ENCODE data around the gene GDPD3.

Gene GDPD3

GRCh38 chr16:30075503-30076275 lies 37.6 kb downstream of the GDPD3 start, which contains the start of gene PPP4C:
TSS of gene PPP4C (plus strand) at chr16:30075994. CDS start at chr16:30076378, 384 bp downstream.
- DNase-seq: peak; percentile 80

DNA sequence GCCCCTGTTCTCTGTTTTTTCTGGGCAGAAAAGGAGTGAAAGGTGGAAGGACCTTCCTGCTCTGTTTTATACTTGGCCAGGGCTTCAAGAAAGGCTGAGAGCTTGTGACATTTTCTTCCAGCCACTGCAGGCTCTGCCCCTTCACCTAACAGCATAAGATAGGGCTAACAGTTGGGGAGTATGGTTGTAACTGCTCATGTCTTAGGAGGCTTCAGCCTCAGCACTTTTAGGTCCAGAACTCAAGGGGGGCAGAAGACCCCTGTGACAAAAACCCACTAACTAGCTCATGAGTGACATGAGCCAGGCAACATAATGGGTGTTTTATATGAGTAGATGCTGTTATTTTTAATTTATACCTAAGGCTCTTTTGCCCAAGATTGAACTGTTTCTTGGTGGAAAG lies 42.8 kb downstream of the GDPD3 start:
- no peak for DNase-seq

GRCh38 chr16:30069611-30070462 lies 43.5 kb downstream of the GDPD3 start:
- no peak for DNase-seq

GRCh38 chr16:30068750-30069610 lies 44.4 kb downstream of the GDPD3 start:
- DNase-seq: no peak

DNA sequence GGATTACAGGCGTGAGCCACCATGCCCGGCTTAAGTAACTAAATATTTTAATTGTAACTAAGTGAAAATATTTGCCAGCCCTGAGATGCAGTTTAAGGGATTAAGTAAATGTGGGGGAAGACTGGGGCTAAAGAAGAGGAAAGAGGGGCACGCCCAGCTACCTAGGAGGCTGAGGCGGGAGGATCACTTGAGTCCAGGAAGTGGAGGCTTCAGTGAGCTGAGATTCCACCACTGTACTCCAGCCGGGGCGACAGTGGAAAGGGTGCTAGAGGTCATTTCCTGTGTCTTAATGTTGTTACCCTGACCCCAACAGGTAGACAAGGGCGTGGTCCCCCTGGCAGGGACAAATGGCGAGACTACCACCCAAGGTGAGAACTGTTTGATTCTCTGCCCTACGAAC lies 45.0 kb downstream of the GDPD3 start:
- no peak for DNase-seq

- no peak for DNase-seq
These were observed 45.8 kb downstream of the GDPD3 start for GRCh38 chr16:30067584-30067916.

DNA sequence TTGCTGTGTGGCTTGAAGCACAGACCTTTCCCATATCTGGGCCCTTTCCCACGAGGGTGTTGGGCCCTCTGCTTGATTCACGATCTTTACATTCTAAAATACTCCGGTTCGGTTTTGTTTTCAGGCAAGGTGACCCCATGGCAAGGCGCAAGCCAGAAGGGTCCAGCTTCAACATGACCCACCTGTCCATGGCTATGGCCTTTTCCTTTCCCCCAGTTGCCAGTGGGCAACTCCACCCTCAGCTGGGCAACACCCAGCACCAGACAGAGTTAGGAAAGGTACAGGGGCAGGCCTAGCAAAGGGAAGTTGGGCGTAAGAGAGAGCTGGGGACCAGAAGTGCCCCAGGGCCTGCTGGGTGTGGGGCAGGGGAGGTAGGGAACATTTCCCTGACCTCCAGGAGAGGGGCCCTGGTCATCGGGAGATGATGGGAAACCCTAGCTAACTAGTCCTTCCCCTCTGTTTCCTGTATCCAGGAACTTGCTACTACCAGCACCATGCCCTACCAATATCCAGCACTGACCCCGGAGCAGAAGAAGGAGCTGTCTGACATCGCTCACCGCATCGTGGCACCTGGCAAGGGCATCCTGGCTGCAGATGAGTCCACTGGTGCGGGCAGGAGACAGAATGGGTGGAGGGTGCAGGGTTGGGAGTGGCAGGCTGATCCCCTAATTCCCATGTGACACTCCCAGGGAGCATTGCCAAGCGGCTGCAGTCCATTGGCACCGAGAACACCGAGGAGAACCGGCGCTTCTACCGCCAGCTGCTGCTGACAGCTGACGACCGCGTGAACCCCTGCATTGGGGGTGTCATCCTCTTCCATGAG lies 46.4 kb downstream of the GDPD3 start:
- DNase-seq: no peak

DNA sequence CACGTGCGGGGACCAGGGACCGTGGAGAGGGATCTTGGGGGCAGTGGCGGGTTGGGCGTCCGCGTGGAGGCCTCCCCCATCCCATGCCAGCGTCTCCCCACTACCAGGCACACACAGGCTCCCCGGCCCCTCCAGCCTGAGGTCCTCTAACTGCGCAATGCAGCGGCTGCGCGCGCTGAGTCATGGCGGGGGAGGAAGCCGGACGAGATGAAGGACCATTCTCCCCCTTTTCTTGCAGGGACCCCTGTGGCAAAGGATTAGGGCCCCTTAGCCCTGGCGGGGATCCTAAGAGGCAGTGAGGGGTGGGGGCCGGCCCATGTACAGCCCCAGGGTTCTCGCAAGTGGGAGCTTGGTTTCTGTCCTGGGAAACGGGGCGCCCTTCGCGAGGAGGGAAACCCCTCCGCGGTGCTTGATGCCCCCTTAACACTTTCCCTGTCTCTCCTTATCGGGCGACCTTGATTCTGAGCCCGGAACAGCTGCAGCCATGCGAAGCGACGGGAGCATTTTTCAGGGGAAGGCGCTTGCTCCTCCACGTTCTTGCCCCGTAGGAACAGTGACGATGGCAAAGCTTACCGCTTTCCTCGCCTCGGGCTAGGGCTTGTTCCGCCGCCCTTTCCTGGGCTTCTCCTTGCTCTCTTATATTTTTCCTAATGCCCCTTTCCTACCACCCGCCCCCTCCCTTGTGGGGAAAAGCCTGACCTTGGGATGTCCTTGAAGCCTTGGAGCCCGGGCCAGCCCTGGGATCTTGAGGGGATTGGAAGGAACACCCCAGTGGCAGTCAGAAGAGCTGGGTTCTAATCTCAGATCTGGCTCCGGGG lies 47.2 kb downstream of the GDPD3 start:
- no peak for DNase-seq

- peak; percentile 98 for DNase-seq
These were observed 48.0 kb downstream of the GDPD3 start, which contains the start of gene ALDOA for GRCh38 chr16:30065102-30065942. TSS of gene ALDOA (plus strand) at chr16:30065760. CDS start at chr16:30066898, 1,138 bp downstream.

GRCh38 chr16:30064729-30065101 lies 48.6 kb downstream of the GDPD3 start:
- no peak for DNase-seq

- no peak for DNase-seq
These were observed 49.2 kb downstream of the GDPD3 start for GRCh38 chr16:30063893-30064728.

DNA sequence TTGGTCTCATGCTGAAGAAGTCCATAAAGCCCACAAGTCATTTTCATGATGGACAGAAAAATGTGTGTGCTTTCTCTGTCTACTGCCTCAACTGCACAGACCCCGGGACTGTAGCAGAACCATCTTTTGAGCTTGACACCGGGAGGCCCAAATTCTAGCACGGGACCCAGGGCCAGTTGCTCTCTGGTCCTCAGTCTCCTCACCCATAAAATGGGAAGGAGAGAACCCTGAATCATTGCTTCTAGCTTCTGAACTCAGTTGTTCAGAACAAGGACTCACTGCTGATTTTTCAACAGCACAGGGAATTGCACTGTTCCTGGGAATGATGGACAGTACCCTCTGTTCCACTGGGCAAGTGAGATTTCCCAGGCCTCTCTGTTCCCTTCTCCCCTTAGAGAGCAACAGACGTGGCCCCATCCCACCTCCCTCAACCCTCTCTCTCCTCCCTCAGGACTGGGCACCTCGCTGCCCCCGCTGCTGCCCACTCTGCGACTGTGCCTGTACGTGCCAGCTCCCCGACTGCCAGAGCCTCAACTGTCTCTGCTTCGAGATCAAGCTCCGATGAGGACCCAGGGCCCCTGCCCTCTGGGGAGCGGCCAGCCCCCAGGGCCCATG lies 50.0 kb downstream of the GDPD3 start:
- DNase-seq: no peak

- DNase-seq: no peak
These were observed 52.3 kb downstream of the GDPD3 start for GRCh38 chr16:30060836-30061554.

DNA sequence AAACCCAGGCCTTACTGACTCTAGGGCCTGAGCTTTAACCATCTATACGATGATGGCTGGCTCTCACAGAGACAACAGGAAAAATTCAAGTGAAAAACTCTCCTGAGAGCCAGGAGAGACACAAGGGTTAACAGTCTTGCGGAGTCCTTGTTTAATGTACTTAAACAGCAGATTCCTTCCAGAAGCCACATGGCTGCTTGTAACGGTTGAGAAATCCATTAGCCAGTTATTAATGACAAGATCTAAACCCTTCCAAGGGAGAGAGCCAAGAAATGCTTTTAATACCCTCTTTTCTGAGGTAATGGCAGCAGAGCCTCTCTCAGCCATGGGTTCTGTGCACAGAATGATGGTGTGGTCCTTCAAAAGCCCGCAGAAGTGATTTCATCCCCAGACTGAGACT lies 53.0 kb downstream of the GDPD3 start:
- no peak for DNase-seq

GRCh38 chr16:30054959-30055553 lies 58.3 kb downstream of the GDPD3 start:
- DNase-seq: no peak
